HEK293 (cell line): Measurements from ENCODE around the gene KIF21B.

ENCODE experiments used
- CTCF ChIA-PET: fragments of 350-600 bp; formaldehyde crosslinking; extraction: SDS; loops from one replicate; lab custom pipeline; 2021; ENCODE audit warnings: antibody characterized with exemption; lab: Yijun Ruan, JAX
- POLR2A ChIA-PET: fragments of 300-600 bp; formaldehyde crosslinking; extraction: SDS; loops from one replicate; lab custom pipeline; 2020; ENCODE audit warnings: antibody characterized with exemption, inconsistent platforms; lab: Yijun Ruan, JAX
- H3K27ac ChIP-seq: fragments of 200-500 bp; sonication (Bioruptor generic); 2 replicates; pipeline ENCODE4 v1.5.1; 2014; ENCODE audit warnings: low read depth, low read length, control low read depth, inconsistent platforms; ENCODE audit errors: extremely low read depth
- H3K36me3 ChIP-seq, 2 experiments: fragments of 200-500 bp in 1 of 2; sonication (Bioruptor generic) in 1 of 2; 1 replicate in 1 of 2; 2 replicates in 1 of 2; pipeline ENCODE4 v1.5.1; 2014 to 2017; ENCODE audit warnings: inconsistent platforms in 2 of 2, low read length in 2 of 2; ENCODE audit not compliant: control insufficient read depth in 2 of 2, insufficient read depth in 1 of 2
- H3K4me1 ChIP-seq: fragments of 200-500 bp; sonication (Bioruptor generic); 2 replicates; pipeline ENCODE4 v1.5.1; 2014; ENCODE audit warnings: mild to moderate bottlenecking, low read length, inconsistent platforms; ENCODE audit not compliant: control insufficient read depth, insufficient read depth
- H3K4me3 ChIP-seq: 2 replicates; pipeline ENCODE4 v1.5.1; 2011; ENCODE audit warnings: low read depth, mild to moderate bottlenecking, control low read depth, low read length, moderate library complexity
- H3K9me3 ChIP-seq: fragments of 200-500 bp; sonication (Bioruptor generic); 2 replicates; pipeline ENCODE4 v1.5.1; 2014; ENCODE audit warnings: low read depth, low read length, inconsistent platforms; ENCODE audit not compliant: control insufficient read depth, insufficient read depth
- HOXA7 ChIP-seq: sonication (generic); formaldehyde crosslinking; IDR thresholded peaks from 2 replicates; pipeline ENCODE4 v1.8.1; 2022; ENCODE audit warnings: missing genetic modification reagents, borderline replicate concordance
- PBX3 ChIP-seq: sonication (generic); formaldehyde crosslinking; IDR thresholded peaks from 2 replicates; pipeline ENCODE4 v1.8.1; 2022; ENCODE audit warnings: mild to moderate bottlenecking, moderate library complexity, missing genetic modification reagents
- TSHZ1 ChIP-seq: fragments of 450-650 bp; formaldehyde crosslinking; IDR thresholded peaks from 2 replicates; pipeline ENCODE4 v1.5.1; 2016; ENCODE audit warnings: missing biosample characterization, missing genetic modification characterization, borderline replicate concordance
- ZFP41 ChIP-seq: fragments of 450-650 bp; formaldehyde crosslinking; IDR thresholded peaks from 2 replicates; pipeline ENCODE4 v1.5.1; 2016; ENCODE audit warnings: missing biosample characterization, missing genetic modification characterization, borderline replicate concordance
- ZFP69B ChIP-seq: fragments of 450-650 bp; formaldehyde crosslinking; IDR thresholded peaks from 2 replicates; pipeline ENCODE4 v1.5.1; 2016; ENCODE audit warnings: missing biosample characterization, missing genetic modification characterization
- ZNF146 ChIP-seq: fragments of 450-650 bp; formaldehyde crosslinking; IDR thresholded peaks from 2 replicates; pipeline ENCODE4 v1.5.1; 2016; ENCODE audit warnings: missing biosample characterization, missing genetic modification characterization
- ZNF157 ChIP-seq: fragments of 450-650 bp; formaldehyde crosslinking; IDR thresholded peaks from 2 replicates; pipeline ENCODE4 v1.5.1; 2016; ENCODE audit warnings: missing biosample characterization, missing genetic modification characterization
- ZNF174 ChIP-seq: fragments of 450-650 bp; formaldehyde crosslinking; IDR thresholded peaks from 2 replicates; pipeline ENCODE4 v1.5.0; 2017; ENCODE audit warnings: missing biosample characterization, mild to moderate bottlenecking, missing genetic modification characterization
- ZNF221 ChIP-seq: fragments of 450-650 bp; formaldehyde crosslinking; IDR thresholded peaks from 2 replicates; pipeline ENCODE4 v1.5.1; 2017; ENCODE audit warnings: missing biosample characterization, missing genetic modification characterization, borderline replicate concordance
- ZNF26 ChIP-seq: fragments of 450-650 bp; formaldehyde crosslinking; IDR thresholded peaks from 2 replicates; pipeline ENCODE4 v1.5.1; 2016; ENCODE audit warnings: missing biosample characterization, missing genetic modification characterization
- ZNF266 ChIP-seq: fragments of 450-650 bp; formaldehyde crosslinking; IDR thresholded peaks from 2 replicates; pipeline ENCODE4 v1.5.1; 2016; ENCODE audit warnings: missing biosample characterization, missing genetic modification characterization, low read depth
- ZNF404 ChIP-seq: fragments of 450-650 bp; formaldehyde crosslinking; IDR thresholded peaks from 2 replicates; pipeline ENCODE4 v1.5.1; 2017; ENCODE audit warnings: missing biosample characterization, missing genetic modification characterization
- ZNF510 ChIP-seq: fragments of 450-650 bp; formaldehyde crosslinking; IDR thresholded peaks from 2 replicates; pipeline ENCODE4 v1.5.1; 2018; ENCODE audit warnings: mild to moderate bottlenecking, missing genetic modification characterization, missing biosample characterization; ENCODE audit not compliant: insufficient replicate concordance
- ZNF513 ChIP-seq: fragments of 450-650 bp; IDR thresholded peaks from 2 replicates; pipeline ENCODE4 v1.5.1; 2018; ENCODE audit warnings: missing biosample characterization, missing genetic modification characterization
- ZNF585B ChIP-seq: fragments of 450-650 bp; formaldehyde crosslinking; IDR thresholded peaks from 2 replicates; pipeline ENCODE4 v1.5.1; 2016; ENCODE audit warnings: missing biosample characterization, missing genetic modification characterization
- ZNF76 ChIP-seq: fragments of 450-650 bp; formaldehyde crosslinking; IDR thresholded peaks from 2 replicates; pipeline ENCODE4; 2016; ENCODE audit warnings: low read depth, missing biosample characterization, missing genetic modification characterization, borderline replicate concordance
- ZNF785 ChIP-seq: fragments of 450-650 bp; formaldehyde crosslinking; IDR thresholded peaks from 2 replicates; pipeline ENCODE4 v1.5.1; 2016; ENCODE audit warnings: missing biosample characterization, missing genetic modification characterization
- ZNF837 ChIP-seq: fragments of 450-650 bp; formaldehyde crosslinking; IDR thresholded peaks from 2 replicates; pipeline ENCODE4 v1.5.1; 2016; ENCODE audit warnings: missing biosample characterization, missing genetic modification characterization
- ZSCAN18 ChIP-seq: fragments of 450-650 bp; formaldehyde crosslinking; IDR thresholded peaks from 2 replicates; pipeline ENCODE4 v1.5.1; 2016; ENCODE audit warnings: missing biosample characterization, missing genetic modification characterization

The KIF21B gene

GRCh38 chr1:201068976-201069375 lies 45.5 kb upstream of the KIF21B start:
- Histone ChIP-seq H3K4me1 (no peaks in the 10 kb centered on the region), H3K4me3 (no peak overlapping the region), H3K27ac (no peak overlapping the region), H3K36me3 (no peaks in the 10 kb centered on the region), H3K9me3 (no peaks in the 10 kb centered on the region)
- TF ChIP-seq ZNF785 (tag by site-specific recombination) (no peak), HOXA7 (no peak), ZNF174 (no peak), ZNF26 (tag by site-specific recombination) (no peak)
- ChIA-PET CTCF (interaction anchor here (1.2 kb wide), 1 partner anchor 44 kb away, joined by 3 read pairs; no protein-coding TSS in a partner anchor), POLR2A (no interaction called here)

GRCh38 chr1:201066986-201067385 lies 43.5 kb upstream of the KIF21B start:
- Histone ChIP-seq H3K27ac (no peak overlapping the region), H3K4me1 (no peaks in the 10 kb centered on the region), H3K36me3 (no peaks in the 10 kb centered on the region), H3K9me3 (no peaks in the 10 kb centered on the region), H3K4me3 (no peak overlapping the region)
- ChIA-PET POLR2A (no interaction called here), CTCF (no interaction called here)
- TF ChIP-seq ZNF513 (tag by site-specific recombination): no peak
- no peak for TF ChIP-seq PBX3 (CRISPR knock-in tag)

GRCh38 chr1:201065686-201066085 lies 42.2 kb upstream of the KIF21B start:
- CTCF ChIA-PET: interaction anchor here (1.6 kb wide), 1 partner anchor 23 kb away, joined by 5 read pairs; no protein-coding TSS in a partner anchor
- no peaks in the 10 kb centered on the region for H3K9me3 ChIP-seq
- POLR2A ChIA-PET: no interaction called here
- TF ChIP-seq ZNF76 (tag by site-specific recombination) (no peak), ZNF221 (tag by site-specific recombination) (no peak), ZNF837 (tag by site-specific recombination) (no peak), ZNF266 (tag by site-specific recombination) (no peak), ZNF510 (tag by site-specific recombination) (no peak), ZSCAN18 (tag by site-specific recombination) (no peak), ZNF157 (tag by site-specific recombination) (no peak), ZFP69B (tag by site-specific recombination) (no peak), ZNF404 (tag by site-specific recombination) (no peak), ZFP41 (no peak), ZNF585B (tag by site-specific recombination) (no peak), PBX3 (CRISPR knock-in tag) (no peak), ZNF146 (tag by site-specific recombination) (no peak), ZNF26 (tag by site-specific recombination) (no peak), TSHZ1 (tag by site-specific recombination) (no peak)

More at GRCh38 chr1:201065686-201066085, 42.2 kb upstream of the KIF21B start:
- Histone ChIP-seq H3K27ac (no peak overlapping the region), H3K4me1 (no peaks in the 10 kb centered on the region), H3K4me3 (no peak overlapping the region), H3K36me3 (no peaks in the 10 kb centered on the region)
